Stimulated activated CD4-positive, alpha-beta T cell treated with anti-CD3 and anti-CD28 coated beads, Interleukin-2, amount 100 ng/mL, for 4 hours (primary cell): ENCODE data around the gene CGREF1.
A peak's percentile ranks its signal among the peaks of the same experiment; 100 is the strongest.

Experiments used
- DNase-seq: peaks from one replicate; pipeline ENCODE4 v3.0.0-alpha.2; 2020; ENCODE audit warnings: low read depth

The CGREF1 gene

GRCh38 chr2:27073782-27074181 is 45.1 kb downstream of the CGREF1 start:
- no peak for DNase-seq

- DNase-seq: no peak
These were observed 46.0 kb downstream of the CGREF1 start for GRCh38 chr2:27072920-27073319.

DNA sequence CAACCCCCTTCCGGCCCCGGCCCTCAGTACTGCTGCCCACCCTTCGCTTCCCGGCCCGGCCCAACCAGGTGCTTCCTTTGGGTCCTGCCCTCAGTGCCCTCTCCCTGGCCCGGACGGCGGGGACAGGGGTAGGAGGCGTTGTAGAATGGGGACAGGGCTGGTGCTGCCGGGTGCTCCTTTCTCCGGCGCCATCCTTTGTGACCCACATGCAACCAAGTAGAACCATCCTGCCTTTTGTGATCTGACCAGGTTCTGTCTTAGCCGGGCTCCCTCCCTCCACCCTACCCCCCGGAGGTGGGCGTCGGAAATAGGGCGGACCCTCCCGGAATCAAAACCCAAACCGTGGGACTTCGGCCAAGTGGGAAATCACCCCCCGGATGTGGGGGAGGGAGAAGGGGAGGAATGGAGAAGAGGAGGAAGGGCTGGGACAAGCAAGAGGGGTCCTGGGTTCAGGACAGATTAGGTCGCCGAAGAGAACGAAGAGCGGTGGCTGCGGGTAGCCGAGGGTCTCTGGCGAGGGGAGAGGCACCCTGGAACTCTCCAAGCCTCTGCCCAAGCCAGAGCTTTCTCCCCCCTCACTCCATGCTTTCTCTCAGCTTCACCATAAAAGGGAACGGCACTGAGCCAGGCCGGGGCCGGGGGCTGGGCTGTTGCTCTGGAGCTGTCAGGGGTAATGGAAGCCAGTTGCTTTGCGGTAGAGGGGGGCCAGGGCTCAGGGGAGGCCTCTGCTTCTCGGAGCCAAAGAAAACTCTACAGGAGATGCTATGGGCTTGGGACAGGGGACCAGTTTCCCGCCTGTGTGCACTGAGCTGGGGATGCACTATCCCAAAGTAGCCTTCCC is 46.7 kb downstream of the CGREF1 start:
- DNase-seq: peak; percentile 21

GRCh38 chr2:27071277-27071989 is 47.5 kb downstream of the CGREF1 start, which contains the start of gene OST4:
Gene OST4 (minus strand): TSS chr2:27071654.
- peak; percentile 84 for DNase-seq

GRCh38 chr2:27070653-27071276 is 48.2 kb downstream of the CGREF1 start:
- DNase-seq: no peak

- DNase-seq: no peak
These were observed 48.8 kb downstream of the CGREF1 start for GRCh38 chr2:27069961-27070618.

GRCh38 chr2:27069436-27069835 is 49.5 kb downstream of the CGREF1 start:
- no peak for DNase-seq

DNA sequence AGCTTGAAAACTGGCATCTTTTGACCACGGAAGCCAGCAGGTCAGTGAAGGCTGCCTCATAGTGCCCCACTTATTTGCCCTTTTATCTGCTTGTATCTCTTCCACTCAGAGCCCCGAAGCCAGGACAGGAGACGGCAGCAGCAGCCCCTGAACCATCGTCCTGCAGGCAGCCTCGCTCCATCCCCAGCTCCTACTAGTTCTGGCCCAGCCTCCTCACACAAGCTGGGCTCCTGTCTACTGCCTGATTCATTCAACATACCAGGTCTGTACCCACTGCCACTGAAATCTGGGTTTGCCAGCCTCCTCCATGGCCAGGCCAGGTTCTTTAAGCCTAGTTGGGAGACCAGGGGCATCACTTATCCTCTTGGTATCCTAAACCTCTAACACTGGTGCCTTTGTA is 51.5 kb downstream of the CGREF1 start:
- DNase-seq: no peak

DNA sequence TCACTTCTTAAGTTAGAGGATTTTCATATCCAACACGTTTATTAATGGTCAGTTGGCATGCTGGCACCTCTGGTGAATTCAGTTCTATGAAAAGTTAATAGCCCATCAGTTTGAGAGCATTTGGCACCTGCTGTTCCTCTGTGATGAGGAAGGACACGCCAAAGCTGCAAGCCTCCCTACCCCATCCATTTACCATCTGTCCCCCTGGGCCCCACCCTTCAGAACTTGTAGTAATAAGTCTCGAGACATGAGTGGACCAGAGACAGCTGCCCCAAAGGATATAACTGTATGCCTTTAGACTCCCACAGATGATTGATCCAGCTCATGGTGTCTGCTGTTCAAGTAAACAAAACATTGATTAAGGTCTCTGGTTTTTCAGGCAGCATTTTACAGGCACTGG is 53.8 kb downstream of the CGREF1 start:
- no peak for DNase-seq

- DNase-seq: no peak
These were observed 58.6 kb downstream of the CGREF1 start for GRCh38 chr2:27060323-27060722.

- DNase-seq: no peak
These were observed 59.6 kb downstream of the CGREF1 start for GRCh38 chr2:27059141-27059820.

DNA sequence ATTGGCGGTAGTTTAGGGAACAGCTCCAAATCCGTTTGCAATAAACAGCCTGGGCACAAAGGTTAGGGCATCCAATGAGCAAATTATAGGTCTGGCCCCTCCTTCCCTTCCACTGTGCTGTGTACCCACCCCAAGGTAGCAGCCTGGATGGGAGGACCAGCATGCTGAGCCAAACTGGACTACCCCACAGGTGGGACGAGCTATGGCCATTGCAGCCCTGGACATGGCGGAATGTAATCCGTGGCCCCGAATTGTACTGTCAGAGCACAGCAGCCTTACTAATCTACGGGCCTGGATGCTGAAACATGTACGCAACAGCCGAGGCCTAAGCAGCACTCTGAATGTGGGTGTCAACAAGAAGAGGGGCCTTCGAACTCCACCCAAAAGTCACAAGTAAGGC is 60.7 kb downstream of the CGREF1 start:
- no peak for DNase-seq

DNA sequence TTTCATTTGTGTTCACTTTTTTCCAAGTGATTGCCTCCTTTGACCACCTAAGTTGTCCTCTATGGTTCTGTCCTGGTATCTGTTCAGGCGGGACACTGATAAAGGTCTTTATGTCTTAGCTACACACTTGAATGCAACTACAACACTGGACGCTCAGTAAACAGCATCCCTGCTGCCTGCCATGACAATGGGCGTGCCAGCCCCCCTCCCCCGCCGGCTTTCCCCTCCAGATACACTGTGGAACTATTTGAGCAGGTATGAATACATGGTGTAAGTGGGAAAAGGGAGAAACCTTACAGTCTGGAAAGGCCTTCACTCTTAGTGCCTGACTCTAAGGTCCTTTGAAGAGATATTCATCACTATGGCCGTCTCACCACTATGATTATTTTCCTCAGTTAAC is 61.7 kb downstream of the CGREF1 start:
- no peak for DNase-seq

DNA sequence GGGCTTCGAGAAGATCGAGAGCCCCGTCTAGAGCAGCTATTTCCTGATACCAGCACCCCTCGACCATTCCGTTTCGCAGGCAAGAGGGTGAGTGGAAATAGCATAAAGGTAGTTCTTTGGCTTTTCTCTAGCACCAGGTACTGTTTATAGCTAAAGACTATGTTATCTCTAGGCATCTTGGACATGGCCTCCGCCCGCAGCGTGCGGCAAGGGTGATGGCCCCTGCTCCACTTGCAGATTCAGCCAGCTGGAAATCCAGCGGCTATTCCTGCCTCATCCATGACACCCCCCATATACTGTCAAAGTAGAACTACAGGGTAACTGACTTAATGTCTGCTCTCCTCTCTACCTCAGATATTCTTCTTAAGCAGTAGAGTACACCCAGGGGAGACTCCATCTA is 64.2 kb downstream of the CGREF1 start:
- no peak for DNase-seq

- no peak for DNase-seq
These were observed 65.2 kb downstream of the CGREF1 start for GRCh38 chr2:27053776-27054175.

- no peak for DNase-seq
These were observed 65.6 kb downstream of the CGREF1 start for GRCh38 chr2:27053321-27053720.

DNA sequence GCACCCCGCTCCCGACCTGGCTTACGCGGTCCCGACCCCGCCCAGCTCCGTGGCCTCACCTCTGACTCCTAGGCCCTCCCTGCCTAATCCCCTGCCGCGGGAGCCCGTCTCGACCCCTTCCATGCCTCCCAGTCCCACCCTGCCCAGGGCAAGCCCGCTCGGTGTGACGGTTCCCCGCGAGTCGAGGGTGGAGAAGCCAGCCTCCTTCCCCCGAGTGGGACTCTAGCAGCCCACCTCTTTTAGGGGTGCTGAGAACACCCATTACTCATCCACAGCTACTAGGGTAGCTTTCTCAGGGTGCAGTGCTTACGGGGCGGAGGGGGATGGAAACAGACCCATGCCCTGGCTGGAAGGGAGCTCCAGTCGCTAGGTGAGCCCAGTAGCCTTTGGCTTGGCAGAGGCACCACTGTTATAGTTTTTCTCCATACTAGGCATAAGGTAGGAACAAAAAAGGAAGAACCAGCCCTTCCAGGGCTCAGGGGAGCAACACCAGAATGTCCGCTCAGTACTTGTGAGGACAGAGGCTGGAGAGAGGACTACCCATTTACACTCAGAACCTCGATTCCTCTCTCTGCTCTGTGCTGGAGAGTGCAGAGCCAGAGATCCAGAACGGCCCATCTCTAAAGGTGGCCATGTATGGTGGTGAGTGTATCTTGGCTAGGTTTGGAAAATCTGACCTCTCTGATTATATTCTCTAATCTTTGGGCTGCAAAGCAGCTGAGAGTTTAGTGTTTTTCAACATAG is 66.9 kb downstream of the CGREF1 start:
- peak; percentile 31 for DNase-seq

- DNase-seq: peak; percentile 93
These were observed 67.7 kb downstream of the CGREF1 start, which contains the start of gene AGBL5 for GRCh38 chr2:27050996-27051901. Gene AGBL5 (plus strand): TSS chr2:27051668. CDS start chr2:27052959, 1,291 bp downstream.
